OCI-LY7 (cell line): ENCODE measurements around the gene APOD.
"Not testable (repeated sequence)": the region's sequence is repeated elsewhere in the genome, so short reads cannot be mapped to it uniquely, and the experiment has no call there.

Source experiments
- CTCF ChIP-seq: fragments of 200-600 bp; sonication (generic); conservative IDR thresholded peaks from 2 replicates; pipeline ENCODE4 v1.5.1; 2014; ENCODE audit warnings: mild to moderate bottlenecking, antibody characterized with exemption, low read length, moderate library complexity, mixed read lengths
- EZH2phosphoT487 ChIP-seq: fragments of 200-600 bp; sonication (generic); IDR thresholded peaks from 2 replicates; pipeline ENCODE4 v1.6.1; 2018; ENCODE audit warnings: low read depth, borderline replicate concordance, mild to moderate bottlenecking, mixed run types, antibody characterized with exemption, low read length, moderate library complexity, mixed read lengths

GRCh38 chr3:195624171-195624570, 40.4 kb upstream of the APOD start:
- not testable (repeated sequence) for TF ChIP-seq CTCF, EZH2phosphoT487
